Measurements from ENCODE around the gene TEX26.

The TEX26 gene

GRCh38 chr13:30963791-30964190, 31.3 kb downstream of the TEX26 start:
- no peak overlapping the region for H2BK120ac ChIP-seq (ENCODE audit: low read depth, low read length)
- H3K4me3 ChIP-seq (ENCODE audit: insufficient read depth in 1 of 2, low read depth in 1 of 2, low read length in 2 of 2): no peak overlapping the region
- no peaks in the 10 kb centered on the region for H3K79me1 ChIP-seq (replicated peaks; ENCODE audit: low read length, poor library complexity, severe bottlenecking)
- H2BK5ac ChIP-seq (ENCODE audit: low read depth, low read length, poor library complexity, severe bottlenecking): no peak overlapping the region
- H3K14ac ChIP-seq (ENCODE audit: low read length in 2 of 2): peak overlapping the region in 1 of 2 experiments; percentile 35
- H3K18ac ChIP-seq (ENCODE audit: low read depth in 1 of 2, low read length in 2 of 2): peak overlapping the region in 1 of 2 experiments; percentile 75
- no peak overlapping the region for H2AFZ ChIP-seq (ENCODE audit: low read depth, low read length)
- H3K4me2 ChIP-seq (ENCODE audit: low read length, poor library complexity, severe bottlenecking): no peak overlapping the region
- 56% methylated on average over 5 of the region's 5 CpGs for WGBS
- H3K9me3 ChIP-seq (ENCODE audit: control insufficient read depth, low read length): peaks cover 17% of the 10 kb centered on the region
- DNase-seq: no peak
- H4K8ac ChIP-seq (ENCODE audit: low read length): no peak overlapping the region
- no peak overlapping the region for H2AK5ac ChIP-seq (ENCODE audit: low read length, severe bottlenecking)
- no peak overlapping the region for H2BK15ac ChIP-seq (ENCODE audit: low read depth, poor library complexity, severe bottlenecking)
- H3K9ac ChIP-seq (ENCODE audit: low read length): peak overlapping the region; percentile 31
- H3K23ac ChIP-seq (ENCODE audit: low read length in 2 of 2): no peak overlapping the region
- no peaks in the 10 kb centered on the region for H3K36me3 ChIP-seq (ENCODE audit: control insufficient read depth in 1 of 2, insufficient read depth in 2 of 2, low read depth in 1 of 2, low read length in 2 of 2)
- H2BK12ac ChIP-seq (ENCODE audit: low read length in 2 of 2): no peak overlapping the region
- peaks cover 0 to 14% of the 10 kb centered on the region in 2 experiments for H3K27me3 ChIP-seq (ENCODE audit: control insufficient read depth in 1 of 2, insufficient read depth in 1 of 2, low read length in 2 of 2)
- no peak overlapping the region for H4K91ac ChIP-seq (ENCODE audit: low read length)
- H3K27ac ChIP-seq (ENCODE audit: low read length, poor library complexity, severe bottlenecking): no peak overlapping the region
- no peak overlapping the region for H3K4ac ChIP-seq (ENCODE audit: low read depth in 1 of 2, low read length in 2 of 2)
- peaks cover 3% of the 10 kb centered on the region for H3K4me1 ChIP-seq (ENCODE audit: control insufficient read depth, insufficient read depth, low read depth, low read length)

GRCh38 chr13:30965380-30965779, 32.9 kb downstream of the TEX26 start:
- 100% methylated on average over 1 of the region's 1 CpG for WGBS

GRCh38 chr13:30966101-30966500, 33.6 kb downstream of the TEX26 start:
- H3K4me1 ChIP-seq (ENCODE audit: control insufficient read depth, insufficient read depth, low read depth, low read length): peaks cover 3% of the 10 kb centered on the region
- no peaks in the 10 kb centered on the region for H3K9me3 ChIP-seq (ENCODE audit: control insufficient read depth, low read length)
- H2BK5ac ChIP-seq (ENCODE audit: low read depth, low read length, poor library complexity, severe bottlenecking): no peak overlapping the region
- no peak overlapping the region for H3K9ac ChIP-seq (ENCODE audit: low read length)
- 83% methylated on average over 3 of the region's 3 CpGs for WGBS
- H3K4ac ChIP-seq (ENCODE audit: low read depth in 1 of 2, low read length in 2 of 2): no peak overlapping the region
- H2AFZ ChIP-seq (ENCODE audit: low read depth, low read length): no peak overlapping the region
- no peak for DNase-seq
- H2BK15ac ChIP-seq (ENCODE audit: low read depth, poor library complexity, severe bottlenecking): no peak overlapping the region
- H3K36me3 ChIP-seq (ENCODE audit: control insufficient read depth in 1 of 2, insufficient read depth in 2 of 2, low read depth in 1 of 2, low read length in 2 of 2): no peaks in the 10 kb centered on the region
- no peak overlapping the region for H3K18ac ChIP-seq (ENCODE audit: low read depth in 1 of 2, low read length in 2 of 2)
- H3K14ac ChIP-seq (ENCODE audit: low read length in 2 of 2): no peak overlapping the region
- no peak overlapping the region for H3K27ac ChIP-seq (ENCODE audit: low read length, poor library complexity, severe bottlenecking)
- no peak overlapping the region for H3K23ac ChIP-seq (ENCODE audit: low read length in 2 of 2)
- H2BK12ac ChIP-seq (ENCODE audit: low read length in 2 of 2): no peak overlapping the region
- H2AK5ac ChIP-seq (ENCODE audit: low read length, severe bottlenecking): no peak overlapping the region
- no peak overlapping the region for H2BK120ac ChIP-seq (ENCODE audit: low read depth, low read length)
- no peak overlapping the region for H3K4me3 ChIP-seq (ENCODE audit: insufficient read depth in 1 of 2, low read depth in 1 of 2, low read length in 2 of 2)
- peaks cover 0 to 11% of the 10 kb centered on the region in 2 experiments for H3K27me3 ChIP-seq (ENCODE audit: control insufficient read depth in 1 of 2, insufficient read depth in 1 of 2, low read length in 2 of 2)
- no peak overlapping the region for H4K8ac ChIP-seq (ENCODE audit: low read length)
- H3K4me2 ChIP-seq (ENCODE audit: low read length, poor library complexity, severe bottlenecking): no peak overlapping the region
- H4K91ac ChIP-seq (ENCODE audit: low read length): no peak overlapping the region
- H3K79me1 ChIP-seq (replicated peaks; ENCODE audit: low read length, poor library complexity, severe bottlenecking): no peaks in the 10 kb centered on the region

More at GRCh38 chr13:30965380-30965779, 32.9 kb downstream of the TEX26 start:
- Histone ChIP-seq H3K79me1 (replicated peaks; ENCODE audit: low read length, poor library complexity, severe bottlenecking) (no peaks in the 10 kb centered on the region), H2BK120ac (ENCODE audit: low read depth, low read length) (no peak overlapping the region), H3K9me3 (ENCODE audit: control insufficient read depth, low read length) (peaks cover 3% of the 10 kb centered on the region), H3K4me2 (ENCODE audit: low read length, poor library complexity, severe bottlenecking) (no peak overlapping the region), H3K23ac (ENCODE audit: low read length in 2 of 2) (no peak overlapping the region), H2AFZ (ENCODE audit: low read depth, low read length) (no peak overlapping the region), H2AK5ac (ENCODE audit: low read length, severe bottlenecking) (no peak overlapping the region), H4K91ac (ENCODE audit: low read length) (no peak overlapping the region), H3K4ac (ENCODE audit: low read depth in 1 of 2, low read length in 2 of 2) (no peak overlapping the region), H4K8ac (ENCODE audit: low read length) (no peak overlapping the region), H2BK5ac (ENCODE audit: low read depth, low read length, poor library complexity, severe bottlenecking) (no peak overlapping the region), H2BK12ac (ENCODE audit: low read length in 2 of 2) (no peak overlapping the region), H3K27me3 (ENCODE audit: control insufficient read depth in 1 of 2, insufficient read depth in 1 of 2, low read length in 2 of 2) (peaks cover 0 to 14% of the 10 kb centered on the region in 2 experiments), H3K18ac (ENCODE audit: low read depth in 1 of 2, low read length in 2 of 2) (no peak overlapping the region), H3K9ac (ENCODE audit: low read length) (no peak overlapping the region), H3K4me3 (ENCODE audit: insufficient read depth in 1 of 2, low read depth in 1 of 2, low read length in 2 of 2) (no peak overlapping the region), H2BK15ac (ENCODE audit: low read depth, poor library complexity, severe bottlenecking) (no peak overlapping the region), H3K27ac (ENCODE audit: low read length, poor library complexity, severe bottlenecking) (no peak overlapping the region), H3K36me3 (ENCODE audit: control insufficient read depth in 1 of 2, insufficient read depth in 2 of 2, low read depth in 1 of 2, low read length in 2 of 2) (no peaks in the 10 kb centered on the region), H3K14ac (ENCODE audit: low read length in 2 of 2) (no peak overlapping the region), H3K4me1 (ENCODE audit: control insufficient read depth, insufficient read depth, low read depth, low read length) (peaks cover 3% of the 10 kb centered on the region)
- no peak for DNase-seq

- H2BK120ac ChIP-seq (ENCODE audit: low read depth, low read length): no peak overlapping the region
- no peak overlapping the region for H3K27ac ChIP-seq (ENCODE audit: low read length, poor library complexity, severe bottlenecking)
- DNase-seq: peak; percentile 64
- peak overlapping the region; percentile 17 for H2AK5ac ChIP-seq (ENCODE audit: low read length, severe bottlenecking)
- H4K8ac ChIP-seq (ENCODE audit: low read length): no peak overlapping the region
- no peaks in the 10 kb centered on the region for H3K36me3 ChIP-seq (ENCODE audit: control insufficient read depth in 1 of 2, insufficient read depth in 2 of 2, low read depth in 1 of 2, low read length in 2 of 2)
- no peaks in the 10 kb centered on the region for H3K27me3 ChIP-seq (ENCODE audit: control insufficient read depth in 1 of 2, insufficient read depth in 1 of 2, low read length in 2 of 2)
- H3K4me1 ChIP-seq (ENCODE audit: control insufficient read depth, insufficient read depth, low read depth, low read length): peaks cover under 1% of the 10 kb centered on the region
- H2BK12ac ChIP-seq (ENCODE audit: low read length in 2 of 2): peak overlapping the region; percentile 38 to 59
- no peak overlapping the region for H2AFZ ChIP-seq (ENCODE audit: low read depth, low read length)
- H3K9ac ChIP-seq (ENCODE audit: low read length): no peak overlapping the region
- H2BK5ac ChIP-seq (ENCODE audit: low read depth, low read length, poor library complexity, severe bottlenecking): no peak overlapping the region
- H3K23ac ChIP-seq (ENCODE audit: low read length in 2 of 2): no peak overlapping the region
- no peak overlapping the region for H3K4ac ChIP-seq (ENCODE audit: low read depth in 1 of 2, low read length in 2 of 2)
- peak overlapping the region; percentile 37 to 84 for H3K18ac ChIP-seq (ENCODE audit: low read depth in 1 of 2, low read length in 2 of 2)
- no peak overlapping the region for H3K4me2 ChIP-seq (ENCODE audit: low read length, poor library complexity, severe bottlenecking)
- H4K91ac ChIP-seq (ENCODE audit: low read length): no peak overlapping the region
- no peak overlapping the region for H3K14ac ChIP-seq (ENCODE audit: low read length in 2 of 2)
- WGBS: 92% methylated on average over 2 of the region's 2 CpGs
- no peaks in the 10 kb centered on the region for H3K9me3 ChIP-seq (ENCODE audit: control insufficient read depth, low read length)
- no peaks in the 10 kb centered on the region for H3K79me1 ChIP-seq (replicated peaks; ENCODE audit: low read length, poor library complexity, severe bottlenecking)
- H2BK15ac ChIP-seq (ENCODE audit: low read depth, poor library complexity, severe bottlenecking): no peak overlapping the region
- H3K4me3 ChIP-seq (ENCODE audit: insufficient read depth in 1 of 2, low read depth in 1 of 2, low read length in 2 of 2): no peak overlapping the region
Measured at GRCh38 chr13:30968846-30969245, 36.4 kb downstream of the TEX26 start.
